NCI-H2107 (cell line): ENCODE data around the gene CDK5RAP2.
"Not testable (repeated sequence)": the region's sequence is repeated elsewhere in the genome, so short reads cannot be mapped to it uniquely, and the experiment has no call there.

ENCODE experiments used
- DNase-seq: peaks from one replicate; lab custom pipeline; 2025; lab: John Stamatoyannopoulos, UW

CDK5RAP2 gene

DNA sequence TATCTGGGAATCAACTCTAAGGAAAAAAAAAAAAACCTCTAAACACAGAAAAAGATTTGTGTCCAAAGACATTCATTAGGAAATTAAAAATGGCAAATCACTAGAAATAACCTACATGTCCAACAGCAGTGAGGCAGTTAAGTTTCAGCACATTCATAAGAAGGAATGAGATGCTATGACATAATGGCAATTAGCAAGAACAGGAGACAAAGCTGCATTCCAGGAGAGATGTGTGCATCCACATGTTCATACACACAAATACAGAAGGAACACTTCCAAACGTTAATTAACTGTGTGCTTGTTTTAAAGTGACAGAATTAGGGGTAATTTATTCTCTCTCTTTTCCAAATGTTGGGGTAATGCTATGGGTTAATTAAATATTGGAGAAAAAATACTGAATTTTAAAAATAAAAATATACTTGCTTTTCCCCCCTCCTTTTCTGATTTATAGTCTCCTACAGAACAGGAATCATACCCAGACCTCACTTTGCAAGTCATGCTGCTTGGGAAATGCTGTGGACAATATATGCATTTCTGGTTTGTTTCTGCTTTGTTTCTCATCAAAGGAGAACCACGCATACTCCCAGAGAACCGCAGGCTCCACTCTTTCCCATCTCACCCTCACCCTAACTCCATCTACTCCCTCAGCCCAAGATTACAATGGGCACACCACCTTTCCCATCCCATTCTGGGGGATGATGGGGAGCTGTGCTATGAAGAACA is 114.1 kb downstream of the CDK5RAP2 start:
- no peak for DNase-seq

DNA sequence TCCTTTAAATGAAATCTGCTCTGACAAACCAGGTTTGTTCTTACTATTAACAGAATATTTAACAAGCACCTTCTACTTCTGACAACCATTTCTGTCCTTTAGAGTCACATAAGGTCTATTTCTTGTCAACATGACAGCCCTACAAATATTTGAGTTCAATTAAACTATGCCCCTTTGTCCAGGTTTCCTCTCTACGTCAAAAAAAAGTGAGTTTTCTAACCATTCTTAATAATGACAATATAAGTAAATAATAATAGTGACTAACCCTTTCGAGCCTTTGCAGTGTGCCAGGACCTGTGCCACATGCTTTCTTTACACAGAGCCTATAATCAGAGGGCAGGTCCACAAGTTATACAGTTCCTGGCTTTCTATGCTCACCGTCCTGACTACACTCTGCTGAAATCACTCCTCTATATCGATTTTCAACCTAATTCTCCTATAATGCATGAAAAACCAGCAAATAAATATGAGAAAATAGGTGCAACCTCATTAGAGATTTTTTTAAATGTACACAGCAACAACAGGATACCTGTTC is 115.0 kb downstream of the CDK5RAP2 start:
- no peak for DNase-seq

GRCh38 chr9:120464176-120464886 is 115.6 kb downstream of the CDK5RAP2 start:
- DNase-seq = no peak

- no peak for DNase-seq
These were observed 116.2 kb downstream of the CDK5RAP2 start for GRCh38 chr9:120463765-120464164.

DNA sequence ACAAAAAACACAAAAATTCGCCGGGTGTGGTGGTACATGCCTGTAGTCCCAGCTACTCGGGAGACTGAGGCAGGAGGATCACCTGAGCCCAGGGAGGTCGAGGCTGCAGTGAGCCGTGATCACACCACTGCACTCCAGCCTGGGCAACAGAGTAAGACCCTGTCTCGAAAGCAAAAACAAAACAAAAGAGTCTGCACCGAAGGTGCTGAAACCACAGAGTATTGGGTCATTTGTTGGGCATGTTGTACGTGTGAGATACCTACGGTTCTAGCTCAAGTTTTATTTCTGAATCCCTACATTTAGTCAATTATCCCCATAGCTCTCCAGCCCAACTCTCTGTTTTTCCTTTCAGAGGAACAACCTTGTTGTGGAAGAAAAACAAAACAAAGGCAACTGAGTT is 118.3 kb downstream of the CDK5RAP2 start:
- not testable (repeated sequence) for DNase-seq

DNA sequence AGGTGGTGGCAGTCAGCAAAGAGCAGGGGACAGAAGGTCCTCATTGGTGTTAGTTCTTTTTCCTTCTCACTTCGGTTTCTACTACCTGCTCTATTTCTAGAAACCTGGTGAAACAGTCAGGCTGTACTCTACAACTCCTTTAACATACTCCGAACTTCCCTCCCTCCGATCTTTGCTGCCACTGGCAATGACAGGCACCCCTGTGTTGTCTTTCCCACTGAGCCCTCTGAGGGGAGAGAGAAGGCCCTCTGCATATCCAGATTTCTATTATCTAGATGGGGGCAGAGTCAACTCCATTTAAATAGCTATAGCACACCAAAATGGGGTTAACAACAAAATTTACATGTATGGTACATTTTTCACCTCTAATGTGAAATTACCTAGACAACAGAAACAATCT is 123.7 kb downstream of the CDK5RAP2 start:
- DNase-seq = no peak

DNA sequence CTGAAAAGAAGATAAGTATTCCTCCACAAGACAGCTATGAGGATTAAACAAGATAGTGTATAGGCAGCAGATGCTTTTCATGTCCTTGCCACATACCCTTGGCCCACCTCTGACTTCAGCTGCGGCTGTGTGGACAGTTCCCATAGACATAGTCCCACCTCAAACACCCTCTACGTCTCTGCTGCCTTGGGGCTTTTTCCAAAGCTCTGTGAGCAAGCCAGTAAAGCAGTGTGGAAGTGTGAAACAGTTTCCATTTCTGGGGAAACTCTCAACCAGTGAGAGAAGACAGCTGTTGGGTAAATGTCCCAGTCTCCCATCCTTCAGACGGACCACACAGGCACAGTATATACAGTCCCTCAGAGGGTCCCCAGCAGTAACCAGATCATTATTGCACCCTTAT is 125.5 kb downstream of the CDK5RAP2 start:
- no peak for DNase-seq

- DNase-seq = no peak
These were observed 126.2 kb downstream of the CDK5RAP2 start for GRCh38 chr9:120453792-120454191.

GRCh38 chr9:120452631-120453030 is 127.3 kb downstream of the CDK5RAP2 start:
- DNase-seq = no peak

- DNase-seq = no peak
These were observed 129.1 kb downstream of the CDK5RAP2 start for GRCh38 chr9:120450916-120451315.

GRCh38 chr9:120449566-120449965 is 130.4 kb downstream of the CDK5RAP2 start:
- no peak for DNase-seq

DNA sequence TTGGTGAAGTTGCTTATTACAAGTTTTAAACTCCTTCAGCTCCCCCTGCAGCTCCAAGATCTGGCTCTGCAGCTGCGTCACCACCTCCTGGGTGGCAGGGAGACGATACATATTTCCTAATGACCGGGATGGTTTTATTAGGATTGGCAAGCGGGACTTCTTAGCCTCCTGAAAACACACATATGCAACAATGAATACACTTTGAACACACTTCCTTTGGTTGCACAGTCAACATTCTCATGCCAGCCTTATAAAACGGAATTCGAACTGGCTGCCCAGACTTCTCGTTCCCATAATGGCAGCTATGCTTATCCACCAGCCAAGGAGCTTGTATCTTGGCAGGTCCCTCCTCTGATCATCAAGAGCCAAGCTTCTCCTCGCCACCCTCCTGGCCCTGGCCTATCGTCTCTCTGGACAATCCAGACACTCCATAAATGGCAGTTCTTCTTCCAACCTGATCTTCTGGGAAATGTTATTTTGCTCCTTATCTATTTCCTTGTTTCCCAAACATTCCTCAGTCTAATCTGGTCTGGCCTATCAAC is 131.9 kb downstream of the CDK5RAP2 start:
- DNase-seq = no peak

GRCh38 chr9:120446671-120447070 is 133.3 kb downstream of the CDK5RAP2 start:
- DNase-seq = no peak

DNA sequence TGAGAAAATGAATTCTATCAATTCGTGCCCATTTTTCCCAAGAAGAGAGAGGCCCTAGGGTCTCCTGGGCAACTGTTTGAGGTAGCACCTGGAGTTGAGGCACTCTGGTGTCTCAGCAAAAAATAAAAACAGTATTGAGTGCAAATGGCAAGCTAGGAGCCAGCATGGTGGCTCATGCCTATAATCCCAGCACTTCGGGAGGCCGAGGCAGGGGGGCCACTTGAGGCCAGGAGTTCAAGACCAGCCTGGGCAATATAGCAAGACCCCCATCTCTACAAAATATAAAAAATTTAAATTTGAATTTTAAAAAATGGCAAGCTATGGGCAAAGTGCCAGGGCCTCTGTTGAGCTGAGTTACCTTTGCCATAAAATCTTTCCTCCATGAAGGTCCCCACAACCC is 136.0 kb downstream of the CDK5RAP2 start:
- DNase-seq = no peak

GRCh38 chr9:120443489-120443888 is 136.5 kb downstream of the CDK5RAP2 start:
- no peak for DNase-seq

DNA sequence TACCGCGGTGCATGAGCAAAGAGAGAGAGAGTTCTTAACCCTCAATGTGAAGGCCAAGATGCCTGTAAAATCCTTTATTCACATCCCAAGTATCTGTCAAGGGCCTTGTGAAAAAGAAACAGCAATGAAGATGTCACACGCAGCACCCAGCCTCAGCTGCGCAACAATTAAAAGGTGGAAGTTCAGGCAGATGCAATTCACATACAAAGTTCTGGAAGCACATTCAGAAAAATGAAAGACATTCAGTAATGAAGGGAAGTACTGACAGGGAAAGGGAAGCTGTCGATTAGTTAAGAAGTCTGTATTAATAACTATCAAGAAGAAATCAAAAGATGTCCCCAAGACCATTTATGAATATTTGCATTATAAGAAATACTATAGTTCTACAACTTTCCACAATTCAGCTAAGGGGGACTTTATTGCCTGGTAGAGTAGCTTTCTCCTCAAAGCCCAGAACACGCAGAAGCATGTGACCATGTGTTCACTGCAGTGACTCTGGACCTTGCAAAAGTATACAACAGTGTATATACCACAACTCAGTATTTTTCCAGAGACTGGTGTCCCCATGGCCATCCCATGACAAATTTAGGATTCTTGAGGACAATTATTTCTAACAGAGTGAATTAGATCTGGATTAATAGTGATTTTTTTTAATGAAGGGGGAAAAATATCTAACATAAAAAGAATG is 137.5 kb downstream of the CDK5RAP2 start:
- no peak for DNase-seq

- no peak for DNase-seq
These were observed 138.3 kb downstream of the CDK5RAP2 start for GRCh38 chr9:120441426-120442307.

DNA sequence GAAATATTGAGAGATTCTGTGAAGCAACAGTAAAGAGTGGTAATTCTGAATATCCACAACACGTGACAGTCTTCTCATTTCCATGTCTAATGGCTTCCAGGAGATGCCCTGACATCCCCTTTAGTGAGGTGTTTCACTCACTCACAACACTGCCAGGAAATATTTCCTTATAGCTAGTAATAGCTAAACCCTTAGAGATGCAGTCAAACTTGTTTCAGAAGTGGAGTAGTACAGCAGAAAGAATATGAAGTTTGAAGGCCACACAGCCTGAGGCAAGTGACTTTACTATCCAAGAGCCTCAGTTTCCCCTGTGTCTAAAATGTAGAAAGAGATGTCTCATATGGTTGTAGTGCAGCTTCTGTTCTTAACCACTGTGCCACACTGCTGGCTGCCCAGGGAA is 139.2 kb downstream of the CDK5RAP2 start:
- no peak for DNase-seq

- no peak for DNase-seq
These were observed 140.0 kb downstream of the CDK5RAP2 start for GRCh38 chr9:120439926-120440325.

GRCh38 chr9:120438836-120439546 is 141.0 kb downstream of the CDK5RAP2 start:
- DNase-seq = no peak

GRCh38 chr9:120438111-120438510 is 141.9 kb downstream of the CDK5RAP2 start:
- DNase-seq = no peak
